Body of pancreas (tissue), 4 donors: ENCODE measurements around the gene XPO1. TPM values are rescaled to one million over a fixed set of nuclear protein-coding genes. Genes with fewer than 3 reads are reported as not detected.
"Not testable (repeated sequence)": the region's sequence is repeated elsewhere in the genome, so short reads cannot be mapped to it uniquely, and the experiment has no call there.

Source experiments
- ATAC-seq: fragments of 150-250 bp; one replicate; pipeline ENCODE4 v1.9.1; 2016
- DNase-seq, 4 donors: peaks; one replicate each; pipeline ENCODE4 v3.0.0-alpha.2; 2019
- H3K27ac ChIP-seq, 4 donors: fragments of 200-600 bp; sonication (generic); 1 replicate in 3 of 4; 2 replicates in 1 of 4; pipeline versions ENCODE4 v1.5.1 to v1.6.1; 2016 to 2019; ENCODE audit warnings: mild to moderate bottlenecking in 1 of 4, mixed read lengths in 1 of 4, moderate library complexity in 1 of 4
- H3K27me3 ChIP-seq, 2 donors: fragments of 200-600 bp; sonication (generic); one replicate each; pipeline ENCODE4 v1.6.0; 2016; ENCODE audit warnings: mild to moderate bottlenecking in 1 of 2
- H3K36me3 ChIP-seq, 2 donors: fragments of 200-600 bp; sonication (generic); replicated peaks in 1 of 2; 2 replicates each; pipeline ENCODE4 v1.5.1; 2016; ENCODE audit warnings: low read depth in 2 of 2; ENCODE audit not compliant: insufficient read depth in 1 of 2
- H3K4me1 ChIP-seq: fragments of 200-600 bp; sonication (generic); one replicate; pipeline ENCODE4 v1.6.0; 2016
- H3K4me3 ChIP-seq, 2 donors: fragments of 200-600 bp; sonication (generic); 1 replicate in 1 of 2; 2 replicates in 1 of 2; pipeline ENCODE4 v1.5.1; 2016 to 2019
- H3K9me3 ChIP-seq, 3 donors: fragments of 200-600 bp; sonication (generic); 1 replicate in 2 of 3; 2 replicates in 1 of 3; pipeline ENCODE4 v1.5.1; 2016
- POLR2A ChIP-seq, 3 donors: fragments of 450-650 bp; IDR thresholded peaks; one replicate each; pipeline ENCODE4 v1.6.1; 2016; ENCODE audit warnings: antibody characterized with exemption in 3 of 3, mild to moderate bottlenecking in 2 of 3
- WGBS, 2 donors: methylation state at CpG; one replicate each; pipeline ENCODE4 v1.1.5; 2017; 5-methylcytosine and 5-hydroxymethylcytosine counted together
- intact Hi-C: fragments of 100-400 bp; cut with DNase I; formaldehyde crosslinking; loops from one replicate; pipeline ENCODE4 v1.15.1; 2023
- total RNA-seq, 2 donors: library from RNA; depleted of rRNA; stranded (reverse); fragments of >200 nt; gene quantifications; one replicate each; pipeline ENCODE4 v1.1.0, GENCODE V29; 2016
- TF ChIP-seq, protein P1 (sequence below), 7 experiments: fragments of 450-650 bp in 4 of 7; fragments of 200-600 bp in 3 of 7; sonication (generic) in 3 of 7; IDR thresholded peaks; one replicate each; pipeline ENCODE4 v1.5.1; 2016 to 2019; ENCODE audit warnings: antibody characterized with exemption in 7 of 7

Gene XPO1
- total RNA-seq, 2 donors from 2014 or later, result 55.7 to 70.0 TPM

GRCh38 chr2:61557381-61557780, 19.2 kb upstream of the XPO1 start:
- Histone ChIP-seq H3K4me1 (no peaks in the 10 kb centered on the region), H3K36me3 (no peaks in the 10 kb centered on the region), H3K9me3 (no peaks in the 10 kb centered on the region), H3K27ac (no peak overlapping the region), H3K27me3 (no peaks in the 10 kb centered on the region), H3K4me3 (no peak overlapping the region)
- WGBS, 2 donors, result 87 to 92% methylated on average over 6 of the region's 6 CpGs
- TF ChIP-seq POLR2A (IDR thresholded peaks at IDR 0.05), result no peak
- TF ChIP-seq, protein P1, sequence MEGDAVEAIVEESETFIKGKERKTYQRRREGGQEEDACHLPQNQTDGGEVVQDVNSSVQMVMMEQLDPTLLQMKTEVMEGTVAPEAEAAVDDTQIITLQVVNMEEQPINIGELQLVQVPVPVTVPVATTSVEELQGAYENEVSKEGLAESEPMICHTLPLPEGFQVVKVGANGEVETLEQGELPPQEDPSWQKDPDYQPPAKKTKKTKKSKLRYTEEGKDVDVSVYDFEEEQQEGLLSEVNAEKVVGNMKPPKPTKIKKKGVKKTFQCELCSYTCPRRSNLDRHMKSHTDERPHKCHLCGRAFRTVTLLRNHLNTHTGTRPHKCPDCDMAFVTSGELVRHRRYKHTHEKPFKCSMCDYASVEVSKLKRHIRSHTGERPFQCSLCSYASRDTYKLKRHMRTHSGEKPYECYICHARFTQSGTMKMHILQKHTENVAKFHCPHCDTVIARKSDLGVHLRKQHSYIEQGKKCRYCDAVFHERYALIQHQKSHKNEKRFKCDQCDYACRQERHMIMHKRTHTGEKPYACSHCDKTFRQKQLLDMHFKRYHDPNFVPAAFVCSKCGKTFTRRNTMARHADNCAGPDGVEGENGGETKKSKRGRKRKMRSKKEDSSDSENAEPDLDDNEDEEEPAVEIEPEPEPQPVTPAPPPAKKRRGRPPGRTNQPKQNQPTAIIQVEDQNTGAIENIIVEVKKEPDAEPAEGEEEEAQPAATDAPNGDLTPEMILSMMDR (IDR thresholded peaks at IDR 0.05), result no peak
- no peak for DNase-seq
- ATAC-seq, result no peak
- intact Hi-C loops, result no loop called here

DNA sequence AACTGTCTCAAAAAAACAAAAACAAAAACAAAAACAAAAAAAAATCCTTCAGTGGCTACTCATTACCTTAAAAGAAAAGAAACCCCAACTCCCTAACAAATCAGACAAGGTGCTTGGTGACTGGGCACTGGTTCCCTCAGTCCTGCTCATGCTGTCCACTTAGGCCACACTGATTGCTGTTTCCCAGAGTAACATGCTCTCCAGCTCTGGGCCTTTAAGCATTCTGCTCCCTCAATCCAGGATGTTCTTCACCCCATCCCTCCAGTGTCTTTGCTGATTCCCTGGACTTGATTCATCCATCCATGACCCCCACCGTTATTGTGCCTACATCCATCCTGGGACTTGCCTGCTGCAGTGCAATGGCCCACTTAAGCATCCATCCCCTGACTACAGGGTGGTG, 16.4 kb upstream of the XPO1 start:
- WGBS, 2 donors, result 82 to 85% methylated on average over 1 of the region's 1 CpG
- Histone ChIP-seq H3K4me1 (no peaks in the 10 kb centered on the region), H3K9me3 (no peaks in the 10 kb centered on the region), H3K27ac (no peak overlapping the region), H3K4me3 (no peak overlapping the region), H3K36me3 (no peaks in the 10 kb centered on the region), H3K27me3 (no peaks in the 10 kb centered on the region)
- DNase-seq, result no peak
- TF ChIP-seq POLR2A (IDR thresholded peaks at IDR 0.05), result no peak
- intact Hi-C loops, result no loop called here
- ATAC-seq, result no peak

GRCh38 chr2:61550375-61551209, 12.4 kb upstream of the XPO1 start:
- no peak overlapping the region for H3K27ac ChIP-seq
- H3K27me3 ChIP-seq, result no peaks in the 10 kb centered on the region
- H3K9me3 ChIP-seq, result no peaks in the 10 kb centered on the region
- no peaks in the 10 kb centered on the region for H3K4me1 ChIP-seq
- intact Hi-C loops, result no loop called here
- no peak for DNase-seq
- H3K36me3 ChIP-seq, result no peaks in the 10 kb centered on the region
- no peak for ATAC-seq
- H3K4me3 ChIP-seq, result no peak overlapping the region
- TF ChIP-seq, protein P1 (IDR thresholded peaks at IDR 0.05), result no peak
- TF ChIP-seq POLR2A (IDR thresholded peaks at IDR 0.05), result no peak
- WGBS, 2 donors, result 80 to 82% methylated on average over 5 of the region's 5 CpGs

DNA sequence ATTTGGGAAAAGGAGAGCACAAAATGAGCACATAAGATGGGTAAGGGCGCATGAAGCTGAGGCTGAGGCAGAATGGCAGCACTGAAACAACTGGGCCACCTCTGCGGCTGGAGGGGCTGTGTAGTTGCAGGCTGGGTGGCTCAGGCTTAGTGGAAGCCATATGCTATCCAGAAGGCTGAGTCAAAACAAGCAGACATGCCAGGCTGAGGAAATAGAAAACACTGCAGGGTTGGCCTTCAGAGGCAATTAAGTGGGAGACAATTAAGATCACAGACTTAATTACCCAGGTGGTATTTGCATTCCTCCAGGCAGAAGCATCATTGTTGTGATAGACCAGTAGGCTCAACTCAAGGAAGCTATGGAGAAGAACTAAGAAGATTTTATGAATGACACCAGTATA, 11.4 kb upstream of the XPO1 start:
- H3K36me3 ChIP-seq, result no peaks in the 10 kb centered on the region
- H3K9me3 ChIP-seq, result no peaks in the 10 kb centered on the region
- 91 to 97% methylated on average over 2 of the region's 2 CpGs for whole genome bisulfite sequencing, 2 donors
- intact Hi-C loops, result no loop called here
- H3K27ac ChIP-seq, result no peak overlapping the region
- TF ChIP-seq POLR2A (IDR thresholded peaks at IDR 0.05), result no peak
- TF ChIP-seq, protein P1 (IDR thresholded peaks at IDR 0.05), result no peak
- DNase-seq (no peak), ATAC-seq (no peak)
- no peak overlapping the region for H3K4me3 ChIP-seq
- no peaks in the 10 kb centered on the region for H3K27me3 ChIP-seq
- H3K4me1 ChIP-seq, result no peaks in the 10 kb centered on the region

DNA sequence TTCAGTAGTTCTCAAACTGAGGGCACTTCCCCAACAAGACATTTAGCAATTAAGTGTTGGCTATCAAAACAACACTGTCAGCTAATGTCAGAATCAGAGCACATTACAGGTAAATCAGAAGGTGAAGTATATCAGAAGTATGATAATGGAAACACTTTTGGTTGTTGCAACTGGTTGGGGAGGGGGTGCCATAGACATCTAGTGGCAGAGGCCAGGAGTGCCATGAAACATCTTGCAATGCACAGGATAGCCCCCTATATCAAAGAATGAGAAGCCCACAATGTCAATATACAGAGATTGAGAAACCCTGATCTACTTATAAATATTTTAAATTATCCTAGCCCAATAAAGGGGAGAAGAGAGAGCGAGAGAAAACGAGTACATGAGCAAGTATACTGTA, 4.9 kb upstream of the XPO1 start:
- 80 to 83% methylated on average over 2 of the region's 2 CpGs for WGBS, 2 donors
- Histone ChIP-seq H3K36me3 (no peaks in the 10 kb centered on the region), H3K9me3 (no peaks in the 10 kb centered on the region), H3K4me3 (no peak overlapping the region), H3K4me1 (peaks cover 7% of the 10 kb centered on the region), H3K27ac (no peak overlapping the region), H3K27me3 (no peaks in the 10 kb centered on the region)
- no peak for ATAC-seq
- no peak for TF ChIP-seq POLR2A (IDR thresholded peaks at IDR 0.05)
- TF ChIP-seq, protein P1 (IDR thresholded peaks at IDR 0.05), result no peak
- no peak for DNase-seq
- intact Hi-C loops, result no loop called here

DNA sequence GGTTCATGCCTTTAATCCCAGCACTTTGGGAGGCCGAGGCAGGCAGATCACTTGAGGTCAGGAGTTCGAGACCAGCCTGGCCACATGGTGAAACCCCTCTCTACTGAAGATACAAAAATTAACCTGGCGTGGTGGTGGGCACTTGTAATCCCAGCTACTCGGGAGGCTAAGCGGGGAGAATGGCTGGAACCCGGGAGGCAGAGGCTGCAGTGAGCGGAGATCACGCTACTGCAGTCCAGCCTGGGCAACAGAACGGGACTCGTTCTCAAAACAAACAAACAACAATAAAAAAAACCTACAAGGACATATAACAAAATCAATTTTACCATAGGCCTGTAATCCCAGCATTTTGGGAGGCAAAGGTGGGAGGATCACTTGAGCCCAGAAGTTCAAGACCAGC, 2.0 kb upstream of the XPO1 start:
- intact Hi-C loops, H3K9me3 ChIP-seq, DNase-seq, H3K36me3 ChIP-seq, H3K27me3 ChIP-seq, H3K27ac ChIP-seq, ATAC-seq, H3K4me3 ChIP-seq: not testable (repeated sequence)
- H3K4me1 ChIP-seq, result peaks cover 12% of the 10 kb centered on the region
- 88 to 91% methylated on average over 10 of the region's 10 CpGs for WGBS, 2 donors
